ENCODE results near the gene DENND11. TPM values are rescaled to one million over a fixed set of nuclear protein-coding genes. Genes with fewer than 3 reads are reported as not detected.

The DENND11 gene
- total and polyA plus RNA-seq, 2 donors (not counting 3 experiments of a cell fraction or from before 2014, with no cell fraction given), result 14.7 to 25.9 TPM

DNA sequence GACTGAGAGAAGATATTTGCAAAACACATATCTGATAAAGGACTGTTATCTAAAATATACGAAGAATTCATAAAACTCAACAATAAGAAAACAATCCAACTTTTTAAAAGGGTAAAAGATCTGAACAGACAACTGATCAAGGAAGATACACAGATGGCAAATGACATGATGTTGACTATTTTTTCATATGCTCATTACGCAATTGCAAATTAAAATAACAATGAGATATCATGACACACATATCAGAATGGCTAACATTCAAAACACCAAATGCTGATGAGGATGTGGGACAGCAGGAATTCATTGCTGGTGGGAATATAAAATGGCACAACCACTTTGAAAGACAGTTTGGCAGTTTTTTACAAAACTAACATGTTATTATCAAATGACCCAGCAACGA is 8.9 kb downstream of the DENND11 start:
- TF ChIP-seq, protein P1, sequence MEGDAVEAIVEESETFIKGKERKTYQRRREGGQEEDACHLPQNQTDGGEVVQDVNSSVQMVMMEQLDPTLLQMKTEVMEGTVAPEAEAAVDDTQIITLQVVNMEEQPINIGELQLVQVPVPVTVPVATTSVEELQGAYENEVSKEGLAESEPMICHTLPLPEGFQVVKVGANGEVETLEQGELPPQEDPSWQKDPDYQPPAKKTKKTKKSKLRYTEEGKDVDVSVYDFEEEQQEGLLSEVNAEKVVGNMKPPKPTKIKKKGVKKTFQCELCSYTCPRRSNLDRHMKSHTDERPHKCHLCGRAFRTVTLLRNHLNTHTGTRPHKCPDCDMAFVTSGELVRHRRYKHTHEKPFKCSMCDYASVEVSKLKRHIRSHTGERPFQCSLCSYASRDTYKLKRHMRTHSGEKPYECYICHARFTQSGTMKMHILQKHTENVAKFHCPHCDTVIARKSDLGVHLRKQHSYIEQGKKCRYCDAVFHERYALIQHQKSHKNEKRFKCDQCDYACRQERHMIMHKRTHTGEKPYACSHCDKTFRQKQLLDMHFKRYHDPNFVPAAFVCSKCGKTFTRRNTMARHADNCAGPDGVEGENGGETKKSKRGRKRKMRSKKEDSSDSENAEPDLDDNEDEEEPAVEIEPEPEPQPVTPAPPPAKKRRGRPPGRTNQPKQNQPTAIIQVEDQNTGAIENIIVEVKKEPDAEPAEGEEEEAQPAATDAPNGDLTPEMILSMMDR (IDR thresholded peaks at IDR 0.05; ENCODE audit: extremely low read depth in 1 of 2, insufficient read depth in 1 of 2, low read depth in 1 of 2, low read length in 2 of 2), result no peak
- TF ChIP-seq JUN (IDR thresholded peaks at IDR 0.05; ENCODE audit: borderline replicate concordance, insufficient read depth, insufficient read length, low read depth), result no peak
- TF ChIP-seq POLR2A (IDR thresholded peaks at IDR 0.05; ENCODE audit: low read depth, low read length), result no peak
- TF ChIP-seq FOS (IDR thresholded peaks at IDR 0.05; ENCODE audit: borderline replicate concordance, insufficient read depth, low read length), result no peak
- no peak for TF ChIP-seq GATA2 (IDR thresholded peaks at IDR 0.05; ENCODE audit: insufficient read depth, insufficient read length, low read depth, low read length)
- no peak for TF ChIP-seq EZH2 (IDR thresholded peaks at IDR 0.05; ENCODE audit: borderline replicate concordance, low read depth, low read length, severe bottlenecking)
- TF ChIP-seq MYC (IDR thresholded peaks at IDR 0.05; ENCODE audit: low read depth, low read length), result no peak
- intact Hi-C loops (cut with micrococcal nuclease) (no loop called here), dilution Hi-C loops (cut with MboI; ENCODE audit: extremely low pct_ligation_motif_present, low sequenced_read_pairs) (no loop called here)
- Histone ChIP-seq H4K20me1 (replicated peaks; ENCODE audit: control insufficient read depth, extremely low read depth, insufficient read depth, low read length) (peaks cover 2% of the 10 kb centered on the region), H3K9ac (replicated peaks; ENCODE audit: extremely low read depth, insufficient read depth, low read length) (no peak overlapping the region), H2AFZ (ENCODE audit: low read depth, low read length) (no peak overlapping the region), H3K27me3 (ENCODE audit: control insufficient read depth in 2 of 2, insufficient read depth in 2 of 2, low read length in 2 of 2) (no peaks in the 10 kb centered on the region), H3K27ac (ENCODE audit: insufficient read depth, low read depth, low read length) (no peak overlapping the region), H3K4me2 (ENCODE audit: insufficient read depth, low read length) (no peak overlapping the region), H3K9me1 (replicated peaks; ENCODE audit: control insufficient read depth, extremely low read depth, insufficient read depth, low read length) (no peaks in the 10 kb centered on the region), H3K9me3 (replicated peaks; ENCODE audit: control insufficient read depth, insufficient read depth, low read length) (no peaks in the 10 kb centered on the region), H3K79me2 (ENCODE audit: control insufficient read depth, insufficient read depth, low read length) (peaks cover 29% of the 10 kb centered on the region), H3K4me1 (ENCODE audit: control insufficient read depth, extremely low read depth, insufficient read depth, low read length) (no peaks in the 10 kb centered on the region), H3K36me3 (ENCODE audit: control insufficient read depth in 2 of 2, extremely low read depth in 1 of 2, insufficient read depth in 2 of 2, low read length in 2 of 2) (no peaks in the 10 kb centered on the region), H3K4me3 (replicated peaks in 1 of 3; ENCODE audit: insufficient read depth in 1 of 3, low read depth in 1 of 3, low read length in 3 of 3) (no peak overlapping the region)
- no peak for FAIRE-seq
- POLR2A ChIA-PET, result no interaction called here
- DNase-seq (ENCODE audit: low read depth, low spot score), result no peak
- CTCF ChIA-PET, result interaction anchor here (1.5 kb wide), 1 partner anchor 45 kb away, joined by 4 read pairs; the partner anchor contains the start of gene SSBP1
- BruUV-seq (replicated peaks), result no TSS peak
